Measurements from ENCODE around the gene PHF11. TPM values are rescaled to one million over a fixed set of nuclear protein-coding genes. Genes with fewer than 3 reads are reported as not detected.

PHF11 gene
- total and polyA plus RNA-seq, 2 of the 13 experiments (the other 11 are each of a cell fraction or from before 2014, with no cell fraction given) = 15.8 to 22.0 TPM

- TF ChIP-seq MTF1 (CRISPR knock-in tag; IDR thresholded peaks at IDR 0.05) (no peak), ZNF317 (CRISPR knock-in tag; IDR thresholded peaks at IDR 0.05) (no peak), ZBTB38 (CRISPR knock-in tag; IDR thresholded peaks at IDR 0.05) (peak; percentile 98), ASH2L (IDR thresholded peaks at IDR 0.05; ENCODE audit: insufficient read length, low read depth, low read length) (no peak), ZNF263 (CRISPR knock-in tag; IDR thresholded peaks at IDR 0.05) (no peak), JDP2 (CRISPR knock-in tag; IDR thresholded peaks at IDR 0.05; ENCODE audit: borderline replicate concordance) (no peak), HDAC1 (CRISPR knock-in tag; IDR thresholded peaks at IDR 0.05) (peak; percentile 54), PHF20 (CRISPR knock-in tag; IDR thresholded peaks at IDR 0.05) (0 out of 2 replicates have a peak, but pooled peaks have one; percentile 15), ZHX1 (CRISPR knock-in tag; IDR thresholded peaks at IDR 0.05; ENCODE audit: low read depth) (no peak), ZNF280D (CRISPR knock-in tag; IDR thresholded peaks at IDR 0.05) (0 out of 2 replicates have a peak, but pooled peaks have one; percentile 11), HNF4G (IDR thresholded peaks at IDR 0.05; ENCODE audit: borderline replicate concordance, low read depth, low read length) (no peak), HNF4G (CRISPR knock-in tag; IDR thresholded peaks at IDR 0.05; ENCODE audit: borderline replicate concordance, low read depth) (0 out of 2 replicates have a peak, but pooled peaks have one; percentile 24), ATF7 (IDR thresholded peaks at IDR 0.05) (no peak), ATF7 (CRISPR knock-in tag; IDR thresholded peaks at IDR 0.05) (no peak), ZNF720 (CRISPR knock-in tag; IDR thresholded peaks at IDR 0.05) (no peak), MED1 (CRISPR knock-in tag; IDR thresholded peaks at IDR 0.05) (no peak), SNRNP70 (IDR thresholded peaks at IDR 0.05; ENCODE audit: low read depth, low read length) (no peak), TCF7 (IDR thresholded peaks at IDR 0.05; ENCODE audit: low read depth) (no peak), NFE2 (CRISPR knock-in tag; IDR thresholded peaks at IDR 0.05) (no peak), PRDM10 (CRISPR knock-in tag; IDR thresholded peaks at IDR 0.05; ENCODE audit: low read depth) (peak; percentile 45; the same call in 1 of the 2 replicates)
These were observed at the start of gene PHF11 (continued) for GRCh38 chr13:49495783-49496762.

All from HepG2 (cell line).